Activated CD4-positive, alpha-beta T cell treated with anti-CD3 and anti-CD28 coated beads, Interleukin-2, Interleukin-6, amounts not matched to agents 100 ng/mL and 50 ng/mL, durations not matched to agents 16 hours and 8 hours (primary cell): Measurements from ENCODE around the gene GLO1.
"Not testable (repeated sequence)": the region's sequence is repeated elsewhere in the genome, so short reads cannot be mapped to it uniquely, and the experiment has no call there.

Experiments
- DNase-seq: peaks from one replicate; pipeline ENCODE4 v3.0.0-alpha.2; 2020

GLO1 gene

DNA sequence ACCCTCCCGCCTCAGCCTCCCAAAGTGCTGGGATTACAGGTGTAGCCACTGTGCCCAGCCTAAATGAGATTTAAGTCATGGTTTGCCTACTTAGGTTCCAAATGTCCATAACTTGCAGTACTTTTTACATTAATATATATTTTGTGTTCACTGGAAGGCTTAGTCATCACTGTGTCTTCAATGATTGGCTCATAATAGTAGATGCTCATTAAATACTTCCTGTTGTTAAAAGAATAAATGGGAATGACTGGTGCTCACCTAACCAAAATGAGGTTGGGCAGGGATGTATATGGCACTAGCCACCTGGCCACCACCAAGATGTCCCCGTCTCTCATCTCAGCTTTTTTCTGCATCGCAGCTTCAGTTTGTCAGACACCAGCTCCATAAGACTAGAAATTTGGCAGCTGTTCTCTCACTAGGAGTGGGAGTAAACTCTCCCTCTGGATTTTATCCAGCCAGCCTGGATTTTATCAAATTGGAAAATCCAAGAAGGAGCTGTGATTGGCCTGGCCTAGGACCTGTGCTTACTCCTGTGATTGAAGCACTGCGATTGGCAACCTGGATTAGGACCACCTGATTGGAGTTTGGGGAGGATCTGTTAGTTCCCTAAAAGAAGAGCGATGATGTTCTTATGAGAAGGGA, 1.1 kb upstream of the GLO1 start:
- DNase-seq = no peak

DNA sequence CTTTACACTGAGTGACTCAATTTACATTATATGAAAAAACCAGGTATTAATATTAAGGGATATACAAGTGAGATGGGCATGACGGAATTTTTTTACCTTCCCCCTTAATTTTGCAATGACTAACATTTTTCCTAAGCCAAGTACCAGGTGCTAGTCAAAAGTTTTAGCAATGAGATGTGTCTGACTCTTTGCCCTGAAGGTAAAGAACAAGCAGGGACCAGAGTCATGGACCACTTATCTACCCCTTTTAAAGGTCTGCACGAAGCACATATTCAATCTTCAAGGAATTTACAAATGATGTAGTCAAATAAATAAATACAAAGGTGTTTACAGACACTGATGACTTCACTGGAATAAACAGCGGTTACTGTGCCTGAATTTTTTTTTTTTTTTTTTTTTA, 1.4 kb downstream of the GLO1 start:
- DNase-seq = no peak

DNA sequence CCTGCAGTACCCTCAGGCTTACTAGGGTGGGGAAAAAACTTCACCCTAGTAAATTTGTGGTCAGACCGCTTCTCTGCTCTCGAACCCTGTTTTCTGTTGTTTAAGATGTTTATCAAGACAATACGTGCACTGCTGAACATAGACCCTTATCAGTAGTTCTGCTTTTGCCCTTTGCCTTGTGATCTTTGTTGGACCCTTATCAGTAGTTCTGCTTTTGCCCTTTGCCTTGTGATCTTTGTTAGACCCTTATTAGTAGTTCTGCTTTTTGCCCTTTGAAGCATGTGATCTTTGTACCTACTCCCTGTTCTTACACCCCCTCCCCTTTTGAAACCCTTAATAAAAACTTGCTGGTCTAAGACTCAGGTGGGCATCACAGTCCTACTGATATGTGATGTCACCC, 3.2 kb downstream of the GLO1 start:
- not testable (repeated sequence) for DNase-seq

DNA sequence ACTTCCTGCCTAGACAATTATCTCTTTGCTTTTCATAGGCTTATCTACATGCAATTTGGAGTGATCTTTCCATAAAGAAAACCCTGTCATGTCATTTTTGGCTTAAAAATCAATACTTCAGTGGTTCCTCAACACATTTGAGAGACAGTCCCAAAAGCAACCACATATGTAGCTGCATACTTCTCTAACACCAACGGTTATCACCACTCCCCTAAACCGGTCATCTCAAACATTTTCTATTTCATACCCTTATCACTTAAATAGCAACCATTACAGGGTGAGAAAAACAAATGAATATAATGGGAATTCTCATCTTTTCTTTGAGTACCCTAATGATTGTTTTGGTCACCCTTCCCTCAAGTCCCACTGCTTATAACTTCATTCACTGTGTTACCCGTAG, 5.1 kb downstream of the GLO1 start:
- no peak for DNase-seq

DNA sequence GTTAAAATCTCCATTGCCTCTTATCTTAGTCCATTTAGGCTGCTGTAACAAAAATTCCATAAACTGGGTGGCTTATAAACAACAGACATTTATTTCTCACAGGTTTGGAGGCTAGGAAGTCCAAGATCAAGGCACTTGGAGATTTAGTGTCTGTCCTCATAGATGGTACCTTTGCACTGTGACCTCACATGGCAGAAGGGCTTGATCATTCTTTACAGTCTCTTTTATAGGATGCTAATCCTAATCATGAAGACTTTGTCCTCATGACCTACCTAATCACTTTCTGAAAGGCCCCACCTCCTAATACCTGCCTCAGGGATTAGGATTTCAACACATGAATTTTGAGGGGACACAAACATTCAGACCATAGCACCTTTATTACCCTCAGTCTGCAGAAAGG, 6.6 kb downstream of the GLO1 start:
- DNase-seq = no peak

DNA sequence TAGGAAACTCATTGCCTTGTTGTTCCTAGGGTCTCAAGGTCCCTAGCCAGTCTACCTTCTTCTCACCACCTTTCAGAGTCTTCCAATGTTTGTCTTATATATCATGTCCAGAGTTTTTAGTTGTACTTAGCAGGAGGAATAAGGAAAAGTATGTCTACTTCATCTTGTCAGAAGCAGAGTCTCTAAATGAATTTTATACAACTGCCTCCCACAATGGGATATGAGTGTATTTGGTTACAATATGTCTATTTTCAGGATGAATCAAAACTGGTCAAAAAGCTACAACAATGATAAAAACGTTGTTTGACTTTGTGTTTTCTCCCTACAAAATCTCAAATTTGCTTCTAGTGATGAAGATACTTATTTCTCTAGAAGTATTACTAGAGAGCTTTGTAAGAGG, 7.0 kb downstream of the GLO1 start:
- DNase-seq = peak; percentile 25

DNA sequence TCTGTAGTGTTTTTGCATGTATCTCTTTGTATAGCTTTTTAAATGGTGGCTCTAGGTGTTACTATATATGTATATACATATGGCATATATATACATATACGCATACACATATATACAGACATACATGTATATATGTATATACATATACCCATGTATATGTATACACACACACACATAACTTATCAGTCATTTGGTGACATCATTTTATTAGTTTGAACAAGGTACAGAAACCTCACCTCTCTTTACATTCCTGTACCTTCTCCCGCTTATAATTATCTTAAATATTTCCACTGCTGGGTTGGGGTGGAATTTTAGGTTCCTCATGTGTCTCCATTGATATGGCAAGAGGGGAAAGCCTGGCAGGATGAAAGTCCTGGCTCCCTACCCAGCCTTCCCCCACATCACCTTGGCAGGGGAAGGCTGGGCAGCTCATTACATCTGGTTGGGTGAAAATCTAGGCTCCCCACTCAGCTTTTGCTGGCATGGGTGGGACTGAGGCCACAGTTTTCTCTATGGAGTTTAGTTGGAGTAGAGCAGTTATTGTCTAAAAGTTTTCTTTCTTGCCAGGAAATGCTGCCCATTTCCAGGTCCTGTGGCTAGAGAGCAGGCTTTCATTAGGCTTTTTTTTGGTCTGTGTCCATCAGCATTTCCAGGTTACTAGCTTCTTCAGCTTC, 7.6 kb downstream of the GLO1 start:
- no peak for DNase-seq

DNA sequence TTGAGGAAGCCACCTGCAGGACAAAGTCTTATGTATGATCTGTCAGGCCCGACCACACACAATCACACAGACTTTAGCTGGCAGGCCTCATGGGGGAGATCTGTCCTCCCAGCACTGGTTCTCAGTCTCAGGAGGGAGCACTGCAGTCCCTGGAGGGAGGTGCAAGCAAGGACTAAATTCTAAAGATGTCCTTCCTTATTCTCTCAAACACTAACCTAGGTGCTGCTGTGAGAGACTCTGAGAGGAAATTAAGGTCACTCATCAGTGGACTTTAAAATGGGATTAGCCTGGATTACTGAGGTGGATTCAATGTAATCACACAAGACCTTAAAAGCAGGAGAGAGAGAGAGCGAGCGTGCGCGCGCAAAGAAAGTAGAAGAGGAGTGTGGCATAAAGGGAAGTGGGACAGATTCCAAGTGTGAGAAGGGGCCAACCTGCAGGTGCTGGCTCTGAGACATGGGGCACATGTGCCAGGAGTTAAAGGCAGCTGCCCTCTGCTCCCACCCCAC, 14.3 kb downstream of the GLO1 start:
- DNase-seq = no peak

DNA sequence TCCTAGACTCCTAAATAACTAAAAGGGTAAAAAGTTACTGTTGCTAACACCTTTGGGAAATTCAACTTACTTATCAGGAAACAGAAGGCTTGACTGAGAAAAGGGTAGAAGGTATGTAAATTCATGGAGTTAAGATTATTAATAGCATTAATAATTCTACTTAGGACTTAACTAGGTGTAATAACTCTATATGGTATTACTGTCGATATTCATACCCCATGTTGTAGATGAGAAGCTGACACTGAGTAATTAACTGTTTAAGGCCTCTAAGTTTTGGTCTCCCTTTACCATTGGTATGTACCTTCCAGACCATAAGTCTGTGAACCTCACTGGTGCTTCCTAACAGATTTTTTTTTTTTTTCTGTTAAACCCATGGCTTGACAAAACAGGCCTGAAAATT, 15.4 kb downstream of the GLO1 start:
- no peak for DNase-seq

DNA sequence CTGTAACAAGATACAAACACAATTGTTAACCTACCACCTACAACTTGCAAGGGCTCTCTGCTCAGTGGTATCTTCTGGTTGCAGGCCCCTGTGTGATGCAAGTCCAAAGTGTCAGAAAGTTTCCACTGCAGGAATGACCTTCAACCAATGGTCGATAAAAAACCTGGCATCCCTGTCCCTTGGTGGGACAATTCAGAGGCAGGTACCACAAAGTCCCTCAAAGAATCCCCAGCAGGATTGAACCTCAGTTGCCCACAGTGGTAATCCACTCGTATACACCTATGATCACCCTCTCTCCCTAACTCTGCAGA, 15.9 kb downstream of the GLO1 start:
- DNase-seq = no peak

DNA sequence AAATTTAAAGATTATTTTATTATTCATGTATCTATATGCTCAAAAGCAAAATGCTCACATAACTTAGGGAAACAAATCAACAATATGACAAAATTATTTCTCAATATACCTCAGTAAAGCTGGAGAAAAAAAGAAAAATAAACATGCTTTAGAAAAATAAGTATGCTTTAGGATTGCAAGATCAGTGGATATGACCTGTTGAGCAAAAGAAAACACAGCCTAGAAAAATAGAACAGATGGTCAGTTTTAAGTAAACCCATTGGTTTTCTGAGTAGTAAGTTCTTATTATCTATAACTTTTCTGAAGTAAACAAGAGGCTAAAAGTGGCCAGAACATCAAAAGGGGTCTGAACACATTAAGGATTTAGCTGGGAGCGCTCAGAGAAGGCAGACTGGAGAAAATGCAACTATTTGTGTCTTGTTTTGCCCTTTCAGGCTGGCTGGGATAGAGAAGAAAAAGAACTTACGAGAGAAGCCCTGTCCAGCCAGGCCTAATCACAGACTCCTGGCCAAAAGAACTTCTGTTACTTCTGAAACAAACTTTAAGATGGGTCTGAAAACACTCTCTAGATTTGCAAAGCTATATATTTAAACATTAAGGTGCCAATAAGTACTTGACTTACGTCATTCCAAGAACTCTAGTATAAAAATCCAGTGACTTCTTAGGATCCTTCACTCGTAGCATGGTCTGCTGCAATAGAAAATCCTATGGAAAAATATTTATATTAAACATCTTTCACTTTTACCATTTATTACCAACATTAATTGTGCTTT, 16.5 kb downstream of the GLO1 start:
- no peak for DNase-seq

DNA sequence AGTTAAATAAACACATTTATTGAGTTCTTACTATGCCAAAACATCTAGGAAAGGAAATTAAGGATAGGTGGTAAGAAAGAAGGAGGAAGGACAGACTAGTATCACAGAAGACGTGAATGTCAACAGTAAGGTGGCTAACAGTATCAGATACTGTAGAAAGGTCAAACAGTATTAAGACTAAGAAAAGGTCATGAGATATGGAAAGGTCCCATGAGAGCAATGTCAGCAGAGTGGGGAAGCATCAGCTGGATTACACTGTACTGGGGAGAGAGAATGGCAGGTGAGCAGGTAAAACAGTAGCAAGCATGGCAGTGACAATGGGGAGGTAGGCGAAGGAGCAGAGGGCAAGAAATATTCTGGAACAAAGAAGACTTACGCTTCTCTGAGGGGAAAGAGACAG, 18.0 kb downstream of the GLO1 start:
- no peak for DNase-seq

DNA sequence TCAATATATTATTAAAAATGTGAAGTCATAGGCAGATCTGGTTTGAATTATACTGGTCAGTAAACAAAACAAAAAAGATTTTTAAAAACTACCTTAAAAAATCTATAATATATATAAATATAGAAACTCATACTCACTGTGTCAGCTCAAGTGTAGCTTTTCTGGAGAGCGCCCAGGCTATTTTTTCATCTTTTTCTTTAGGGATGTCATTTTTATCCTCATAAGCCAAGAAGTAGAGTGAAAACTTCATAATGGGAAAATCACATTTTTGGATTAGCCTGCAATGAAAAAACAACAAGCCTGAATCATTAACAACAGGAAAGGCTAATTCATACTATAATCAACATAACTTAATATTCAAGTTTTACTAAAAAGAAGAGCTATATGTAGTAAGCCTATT, 18.7 kb downstream of the GLO1 start:
- no peak for DNase-seq

DNA sequence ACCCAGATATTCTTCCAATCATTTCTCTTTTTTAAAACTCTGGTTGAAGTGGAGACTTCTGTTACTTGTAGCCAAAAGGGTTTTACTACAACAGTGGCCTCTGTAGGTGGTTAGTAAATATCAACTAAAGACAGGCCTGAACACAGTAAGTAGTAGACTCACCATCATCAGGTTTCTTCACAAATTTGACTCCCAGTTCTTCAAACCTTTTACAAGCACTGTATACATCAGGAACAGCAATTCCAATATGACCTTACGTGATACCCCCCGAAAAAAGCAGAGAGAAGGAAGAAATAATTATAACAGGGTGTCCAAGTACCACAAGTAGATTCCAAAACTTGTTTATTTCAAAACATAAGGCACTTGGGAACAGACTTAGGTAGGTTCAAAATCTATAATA, 21.1 kb downstream of the GLO1 start:
- no peak for DNase-seq

DNA sequence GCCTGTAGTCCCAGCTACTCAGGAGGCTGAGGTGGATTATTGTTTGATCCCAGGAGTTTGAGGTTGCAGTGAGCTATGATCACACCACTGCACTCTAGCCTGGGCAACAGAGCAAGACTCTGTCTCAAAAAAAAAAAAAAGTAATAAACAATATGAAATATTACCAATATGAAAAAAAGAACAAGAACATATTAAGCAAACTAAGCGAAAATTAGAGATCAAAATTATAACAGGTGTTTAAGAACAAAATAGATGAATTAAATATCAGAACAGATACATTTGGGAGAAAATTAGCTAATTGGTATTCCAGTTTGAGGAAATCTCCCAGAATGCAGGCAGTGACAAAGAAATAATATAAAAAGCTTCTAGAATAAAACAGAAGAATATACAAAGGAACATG, 23.3 kb downstream of the GLO1 start:
- no peak for DNase-seq

DNA sequence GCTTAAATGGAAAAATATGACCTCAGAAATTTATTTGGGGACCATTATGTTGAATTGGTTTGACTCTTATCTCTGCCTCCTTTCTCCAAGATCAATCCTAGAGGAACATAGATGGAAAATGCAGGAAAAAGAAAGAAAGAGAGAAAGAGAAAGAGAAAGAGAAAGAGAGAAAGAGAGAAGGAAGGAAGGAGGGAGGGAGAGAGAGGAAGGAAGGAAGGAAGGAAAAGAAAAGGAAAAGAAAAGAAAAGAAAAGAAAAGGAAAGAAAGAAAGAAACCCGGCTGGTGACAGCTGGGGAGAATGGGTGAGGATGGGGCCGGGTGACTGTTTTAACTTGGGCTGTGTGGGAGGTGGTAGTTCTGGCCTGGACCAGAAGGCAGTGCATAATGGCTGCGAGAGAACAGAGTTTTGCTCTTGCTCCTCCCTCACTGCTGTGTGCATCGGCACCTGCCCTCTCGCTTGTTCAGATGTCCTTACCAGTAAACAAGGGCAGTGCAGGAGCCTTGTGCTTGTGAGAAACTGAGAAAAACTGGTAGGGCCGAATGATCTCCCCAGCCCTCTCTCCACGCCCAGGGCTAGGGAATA, 24.7 kb downstream of the GLO1 start:
- DNase-seq = no peak

DNA sequence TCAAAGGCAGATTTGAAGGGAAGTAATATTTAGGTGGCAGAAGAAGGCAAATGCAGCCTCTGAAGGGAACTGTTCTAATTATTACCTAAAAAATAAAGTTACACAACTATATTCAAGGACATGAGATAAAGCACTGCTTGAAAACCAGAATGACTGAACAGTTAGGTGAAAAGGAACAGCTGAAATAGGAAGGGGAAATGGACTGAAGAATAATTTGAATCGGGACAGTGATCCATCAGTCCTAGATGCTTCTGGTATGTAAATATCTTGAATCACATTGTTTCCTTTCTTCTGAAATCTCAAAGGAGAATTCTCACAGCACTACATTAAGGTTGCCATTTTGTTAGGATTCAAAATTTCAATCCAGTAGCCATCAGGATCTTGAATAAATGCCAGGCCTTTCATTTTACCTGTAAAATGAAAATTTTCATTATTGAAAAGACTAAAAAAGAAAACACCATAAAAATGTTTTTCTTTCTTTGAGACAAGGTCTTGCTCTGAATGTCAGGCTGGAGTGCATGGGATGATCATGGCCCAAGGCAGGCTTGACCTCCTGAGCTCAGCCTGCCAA, 25.9 kb downstream of the GLO1 start:
- no peak for DNase-seq

DNA sequence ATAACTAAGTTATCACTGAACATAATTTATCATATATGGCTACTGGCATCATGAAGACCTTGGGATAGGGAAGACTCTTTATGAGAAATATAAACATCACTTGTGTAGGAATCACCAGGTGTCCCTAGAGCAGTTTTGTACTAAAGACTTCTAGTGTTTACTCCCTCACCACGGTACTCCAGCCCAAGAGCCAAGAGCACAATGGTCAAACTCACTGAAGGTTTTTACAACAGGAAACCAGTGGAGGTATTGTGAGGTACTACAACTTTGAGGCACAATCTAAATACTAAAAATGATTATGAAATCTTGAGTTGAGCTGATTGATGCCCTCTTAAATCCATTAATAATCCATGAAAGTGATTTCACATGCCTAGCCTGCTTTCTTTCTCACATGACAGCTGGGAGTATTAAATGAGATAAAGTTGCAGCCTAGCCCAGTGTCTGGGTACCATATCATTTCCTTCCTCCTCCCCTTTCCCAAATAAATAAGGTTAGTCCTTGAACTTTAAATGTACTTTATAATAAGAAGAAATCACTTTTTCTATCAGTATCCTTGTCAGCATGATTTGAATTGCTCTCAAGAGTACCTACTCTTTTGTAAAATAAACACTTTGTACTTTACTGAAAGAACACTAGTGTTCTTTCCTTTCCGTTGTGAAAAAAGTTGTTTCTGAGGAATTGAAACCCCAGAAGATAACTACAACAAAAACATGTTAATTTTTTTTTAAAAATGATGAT, 26.5 kb downstream of the GLO1 start:
- no peak for DNase-seq

DNA sequence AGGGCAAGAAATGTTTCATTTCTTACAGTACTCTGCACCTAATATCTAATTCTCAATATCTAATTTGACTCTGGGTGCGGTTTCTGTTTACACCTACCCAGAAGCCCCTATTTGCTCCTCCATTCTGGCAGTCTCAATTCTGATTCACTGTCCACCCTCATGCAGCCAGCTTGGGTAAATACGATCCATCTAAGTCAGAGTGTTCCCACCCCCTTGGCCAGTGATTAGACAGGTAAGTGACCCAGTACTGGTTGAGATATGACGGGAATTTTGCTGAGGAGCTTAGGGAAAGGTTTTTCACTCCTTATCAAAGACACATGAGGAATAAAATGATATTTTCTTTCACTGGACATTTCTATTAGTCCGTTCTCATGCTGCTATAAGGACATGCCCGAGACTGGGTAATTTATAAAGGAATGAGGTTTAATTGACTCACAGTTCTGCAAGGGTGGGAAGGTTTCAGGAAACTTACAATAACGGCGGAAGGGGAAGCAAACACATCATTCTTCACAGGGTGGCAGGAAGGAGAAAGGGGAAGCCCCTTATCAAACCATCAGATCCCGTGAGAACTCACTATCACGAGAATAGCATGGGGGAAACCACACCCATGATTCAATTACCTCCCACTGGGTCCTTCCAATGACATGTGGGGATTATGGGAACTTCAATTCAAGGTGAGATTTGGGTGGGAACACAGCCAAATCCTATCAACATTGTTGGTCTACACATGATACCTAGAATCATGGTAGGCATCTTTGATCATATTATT, 29.4 kb downstream of the GLO1 start:
- DNase-seq = peak; percentile 48

DNA sequence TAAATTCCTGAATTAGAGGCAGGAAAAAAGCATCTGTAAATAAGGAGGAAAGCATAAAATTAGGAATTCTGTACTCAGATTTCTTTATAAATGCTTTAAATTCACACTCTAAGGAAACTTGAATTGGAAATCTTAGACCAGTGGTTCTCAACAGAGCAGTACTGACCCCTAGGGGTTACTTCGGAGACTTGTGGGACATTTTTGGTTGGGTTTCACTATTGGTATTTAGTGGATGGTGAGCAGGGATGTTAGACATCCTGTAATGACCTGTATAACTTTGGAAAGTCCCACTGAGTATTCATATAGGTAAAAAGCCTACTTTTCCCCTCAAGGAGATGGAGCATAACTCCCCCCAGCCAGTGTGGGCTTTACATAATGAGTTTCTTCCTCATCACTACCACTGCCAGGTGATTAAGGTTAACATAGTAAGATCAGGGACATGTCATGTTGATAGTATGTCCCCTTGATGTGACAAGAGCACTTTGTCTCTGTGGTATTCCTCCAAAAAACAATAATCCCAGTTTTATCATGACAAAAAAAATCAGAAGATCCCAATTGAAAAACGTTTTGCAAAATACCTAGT, 31.0 kb downstream of the GLO1 start:
- DNase-seq = peak; percentile 77

DNA sequence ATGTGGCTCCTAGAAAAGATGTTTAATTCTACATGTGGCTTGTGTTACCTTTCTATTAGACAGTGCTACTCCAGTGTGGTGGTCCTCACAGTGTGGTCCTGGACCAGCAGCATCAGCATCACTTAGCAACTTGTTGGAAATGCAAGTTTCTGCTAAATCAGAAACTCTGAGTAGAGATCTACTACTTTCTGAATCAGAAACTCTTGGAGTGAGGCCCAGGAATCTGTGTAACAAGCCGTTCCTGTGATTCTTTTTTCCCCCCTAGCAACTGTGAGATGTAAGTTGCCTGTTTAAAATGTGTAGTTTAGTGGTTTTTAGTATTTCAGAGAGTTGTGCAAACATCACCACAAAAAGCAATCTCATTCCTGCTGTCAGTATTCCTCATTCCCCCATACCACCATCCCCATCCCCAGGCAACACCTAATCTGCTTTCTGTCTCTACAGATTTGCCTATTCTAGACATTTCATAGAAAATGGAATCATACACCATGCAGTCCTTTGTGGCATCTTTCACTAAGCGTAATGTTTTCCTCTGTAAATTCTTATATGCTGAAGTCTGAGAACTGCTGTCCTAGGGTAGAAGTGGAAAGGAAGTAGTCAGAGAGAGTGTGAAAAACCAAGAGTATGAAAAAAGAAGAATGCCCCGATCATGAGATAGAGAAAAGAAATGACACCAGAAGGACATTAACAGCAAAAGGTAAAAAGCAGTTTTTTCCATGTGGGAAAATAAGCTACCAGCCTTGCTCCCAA, 44.4 kb downstream of the GLO1 start:
- no peak for DNase-seq
